ENCODE results near the gene PRAMEF11. TPM values are rescaled to one million over a fixed set of nuclear protein-coding genes. Genes with fewer than 3 reads are reported as not detected.
"Not testable (repeated sequence)": the region's sequence is repeated elsewhere in the genome, so short reads cannot be mapped to it uniquely, and the experiment has no call there.

The PRAMEF11 gene
- polyA plus RNA-seq, 1 donor from 2014 or later = not detected

GRCh38 chr1:12848620-12849019 lies 17.4 kb upstream of the PRAMEF11 start, which contains the start of gene HNRNPCL1:
HNRNPCL1 (minus strand) TSS chr1:12848720; CDS start chr1:12848289, 431 bp downstream.
- not testable (repeated sequence) for H3K9me3 ChIP-seq (ENCODE audit: low read length); H3K36me3 ChIP-seq (ENCODE audit: insufficient read depth, low read length); H4K20me1 ChIP-seq (ENCODE audit: insufficient read depth); H3K9ac ChIP-seq (ENCODE audit: low read length); H3K27ac ChIP-seq (ENCODE audit: low read length); H3F3A ChIP-seq (ENCODE audit: insufficient read depth, low read length, poor library complexity, severe bottlenecking); H3K27me3 ChIP-seq (ENCODE audit: insufficient read depth, low read depth, low read length); H3K4me3 ChIP-seq (ENCODE audit: low read length); H3K4me2 ChIP-seq (ENCODE audit: low read length); H3K9me2 ChIP-seq (ENCODE audit: insufficient read depth, low read length); H2AFZ ChIP-seq (ENCODE audit: low read depth, low read length); H3K79me2 ChIP-seq (replicated peaks; ENCODE audit: insufficient read depth, low read length)

DNA sequence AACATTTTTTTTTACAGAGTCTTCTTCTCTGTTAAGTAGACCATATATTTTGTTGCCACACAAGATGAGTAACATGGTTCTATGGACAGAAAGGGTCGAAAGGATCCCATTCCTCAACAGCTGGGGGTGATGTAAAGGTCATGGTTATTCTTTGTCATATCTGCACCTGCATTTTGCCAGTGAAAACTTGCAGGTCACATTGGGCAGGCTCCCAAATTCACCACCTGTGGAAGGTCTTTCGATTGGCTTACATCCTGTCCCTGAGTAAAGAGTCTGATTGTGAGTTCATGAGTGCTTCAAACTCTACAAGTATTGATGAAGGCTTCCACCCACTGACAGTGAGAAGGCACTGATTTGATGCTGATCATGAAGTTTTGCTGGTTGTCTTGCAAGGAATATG lies 2.0 kb upstream of the PRAMEF11 start:
- H3K27ac ChIP-seq (ENCODE audit: low read length); H3K79me2 ChIP-seq (replicated peaks; ENCODE audit: insufficient read depth, low read length); H3K9me3 ChIP-seq (ENCODE audit: low read length); H3F3A ChIP-seq (ENCODE audit: insufficient read depth, low read length, poor library complexity, severe bottlenecking); H3K4me3 ChIP-seq (ENCODE audit: low read length); H3K9ac ChIP-seq (ENCODE audit: low read length); H3K4me2 ChIP-seq (ENCODE audit: low read length); H3K27me3 ChIP-seq (ENCODE audit: insufficient read depth, low read depth, low read length); H4K20me1 ChIP-seq (ENCODE audit: insufficient read depth); H3K9me2 ChIP-seq (ENCODE audit: insufficient read depth, low read length); H2AFZ ChIP-seq (ENCODE audit: low read depth, low read length); H3K36me3 ChIP-seq (ENCODE audit: insufficient read depth, low read length): not testable (repeated sequence)

DNA sequence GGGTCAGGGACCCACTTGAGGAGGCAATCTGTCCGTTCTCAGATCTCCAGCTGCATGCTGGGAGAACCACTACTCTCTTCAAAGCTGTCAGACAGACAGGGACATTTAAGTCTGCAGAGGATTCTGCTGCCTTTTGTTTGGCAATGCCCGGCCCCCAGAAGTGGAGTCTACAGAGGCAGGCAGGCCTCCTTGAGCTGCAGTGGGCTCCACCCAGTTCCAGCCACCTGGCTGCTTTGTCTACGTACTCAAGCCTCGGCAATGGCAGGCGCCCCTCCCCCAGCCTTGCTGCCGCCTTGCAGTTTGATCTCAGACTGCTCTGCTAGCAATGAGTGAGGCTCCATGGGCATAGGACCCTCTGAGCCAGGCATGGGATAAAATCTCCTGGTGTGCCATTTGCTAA lies 12.1 kb downstream of the PRAMEF11 start:
- H3K36me3 ChIP-seq (ENCODE audit: insufficient read depth, low read length); H3K27ac ChIP-seq (ENCODE audit: low read length); H3K79me2 ChIP-seq (replicated peaks; ENCODE audit: insufficient read depth, low read length); H3K27me3 ChIP-seq (ENCODE audit: insufficient read depth, low read depth, low read length); H3F3A ChIP-seq (ENCODE audit: insufficient read depth, low read length, poor library complexity, severe bottlenecking); H3K9ac ChIP-seq (ENCODE audit: low read length); H3K9me2 ChIP-seq (ENCODE audit: insufficient read depth, low read length); H3K9me3 ChIP-seq (ENCODE audit: low read length); H2AFZ ChIP-seq (ENCODE audit: low read depth, low read length); H3K4me2 ChIP-seq (ENCODE audit: low read length); H4K20me1 ChIP-seq (ENCODE audit: insufficient read depth); H3K4me3 ChIP-seq (ENCODE audit: low read length): not testable (repeated sequence)

GRCh38 chr1:12811409-12811784 lies 19.8 kb downstream of the PRAMEF11 start:
- no peak overlapping the region for H3K4me2 ChIP-seq (ENCODE audit: low read length)
- no peak overlapping the region for H3K4me3 ChIP-seq (ENCODE audit: low read length)
- H3K27me3 ChIP-seq (ENCODE audit: insufficient read depth, low read depth, low read length) = no peaks in the 10 kb centered on the region
- H2AFZ ChIP-seq (ENCODE audit: low read depth, low read length) = no peak overlapping the region
- no peak overlapping the region for H3K27ac ChIP-seq (ENCODE audit: low read length)
- no peak overlapping the region for H3K9ac ChIP-seq (ENCODE audit: low read length)
- no peak for TF ChIP-seq TAF1 (IDR thresholded peaks at IDR 0.05; ENCODE audit: low read depth)
- no peak for TF ChIP-seq POLR2AphosphoS5 (IDR thresholded peaks at IDR 0.05)
- no peak for TF ChIP-seq EZH2 (IDR thresholded peaks at IDR 0.05; ENCODE audit: borderline replicate concordance, insufficient read depth, low read length, poor library complexity, severe bottlenecking)
- TF ChIP-seq, protein P1, sequence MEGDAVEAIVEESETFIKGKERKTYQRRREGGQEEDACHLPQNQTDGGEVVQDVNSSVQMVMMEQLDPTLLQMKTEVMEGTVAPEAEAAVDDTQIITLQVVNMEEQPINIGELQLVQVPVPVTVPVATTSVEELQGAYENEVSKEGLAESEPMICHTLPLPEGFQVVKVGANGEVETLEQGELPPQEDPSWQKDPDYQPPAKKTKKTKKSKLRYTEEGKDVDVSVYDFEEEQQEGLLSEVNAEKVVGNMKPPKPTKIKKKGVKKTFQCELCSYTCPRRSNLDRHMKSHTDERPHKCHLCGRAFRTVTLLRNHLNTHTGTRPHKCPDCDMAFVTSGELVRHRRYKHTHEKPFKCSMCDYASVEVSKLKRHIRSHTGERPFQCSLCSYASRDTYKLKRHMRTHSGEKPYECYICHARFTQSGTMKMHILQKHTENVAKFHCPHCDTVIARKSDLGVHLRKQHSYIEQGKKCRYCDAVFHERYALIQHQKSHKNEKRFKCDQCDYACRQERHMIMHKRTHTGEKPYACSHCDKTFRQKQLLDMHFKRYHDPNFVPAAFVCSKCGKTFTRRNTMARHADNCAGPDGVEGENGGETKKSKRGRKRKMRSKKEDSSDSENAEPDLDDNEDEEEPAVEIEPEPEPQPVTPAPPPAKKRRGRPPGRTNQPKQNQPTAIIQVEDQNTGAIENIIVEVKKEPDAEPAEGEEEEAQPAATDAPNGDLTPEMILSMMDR (IDR thresholded peaks at IDR 0.05; ENCODE audit: poor library complexity, severe bottlenecking) = no peak
- H3K9me2 ChIP-seq (ENCODE audit: insufficient read depth, low read length) = no peaks in the 10 kb centered on the region
- H3F3A ChIP-seq (ENCODE audit: insufficient read depth, low read length, poor library complexity, severe bottlenecking) = no peaks in the 10 kb centered on the region
- no peaks in the 10 kb centered on the region for H3K79me2 ChIP-seq (replicated peaks; ENCODE audit: insufficient read depth, low read length)
- no peaks in the 10 kb centered on the region for H3K36me3 ChIP-seq (ENCODE audit: insufficient read depth, low read length)
- H4K20me1 ChIP-seq (ENCODE audit: insufficient read depth) = no peaks in the 10 kb centered on the region
- no peaks in the 10 kb centered on the region for H3K9me3 ChIP-seq (ENCODE audit: low read length)
